Astrocyte (in vitro differentiated cells and primary cell): ENCODE data around the gene OSBPL9. TPM values are rescaled to one million over a fixed set of nuclear protein-coding genes. Genes with fewer than 3 reads are reported as not detected.

Experiments used
- DNase-seq: peaks from one replicate; pipeline ENCODE4 v3.0.0-alpha.2; 2010; ENCODE audit warnings: low read depth
- FAIRE-seq: peaks from 2 replicates; lab custom pipeline; 2011; peaks lifted over from hg19 to GRCh38; lab: Jason Lieb, UNC
- H2AFZ ChIP-seq: 2 replicates; pipeline ENCODE4 v1.6.0; 2012; ENCODE audit warnings: low read depth, low read length, inconsistent platforms
- H3K27ac ChIP-seq: 2 replicates; pipeline ENCODE4 v1.5.1; 2011; ENCODE audit warnings: low read depth, low read length, inconsistent platforms
- H3K27me3 ChIP-seq: 2 replicates; pipeline ENCODE4 v1.6.0; 2011; ENCODE audit warnings: low read length, inconsistent platforms; ENCODE audit not compliant: insufficient read depth
- H3K36me3 ChIP-seq: 2 replicates; pipeline ENCODE4 v1.5.1; 2011; ENCODE audit warnings: low read length, inconsistent platforms; ENCODE audit not compliant: insufficient read depth
- H3K4me1 ChIP-seq: 2 replicates; pipeline ENCODE4 v1.5.1; 2011; ENCODE audit warnings: low read length, inconsistent platforms; ENCODE audit not compliant: insufficient read depth
- H3K4me2 ChIP-seq: 2 replicates; pipeline ENCODE4 v1.6.0; 2012; ENCODE audit warnings: low read length, inconsistent platforms
- H3K4me3 ChIP-seq: 2 replicates; pipeline ENCODE4 v1.5.1; 2011; ENCODE audit warnings: low read depth, mild to moderate bottlenecking, low read length, inconsistent platforms; ENCODE audit not compliant: insufficient read depth
- H3K79me2 ChIP-seq: 2 replicates; pipeline ENCODE4 v1.6.0; 2012; ENCODE audit warnings: mild to moderate bottlenecking, low read length, inconsistent platforms; ENCODE audit not compliant: insufficient read depth
- H3K9ac ChIP-seq: 2 replicates; pipeline ENCODE4 v1.6.0; 2012; ENCODE audit warnings: mild to moderate bottlenecking, low read length, inconsistent platforms
- H3K9me3 ChIP-seq: 2 replicates; pipeline ENCODE4 v1.5.1; 2012; ENCODE audit warnings: low read depth, mild to moderate bottlenecking, low read length, inconsistent platforms; ENCODE audit not compliant: insufficient read depth
- H4K20me1 ChIP-seq: 2 replicates; pipeline ENCODE4 v1.6.0; 2012; ENCODE audit warnings: low read length, inconsistent platforms; ENCODE audit not compliant: insufficient read depth
- H3K27ac Mint-ChIP-seq: one replicate; pipeline ENCODE4 v1.8.0; 2021; ENCODE audit warnings: mild to moderate bottlenecking, mixed read lengths; ENCODE audit not compliant: unreplicated experiment
- H3K27me3 Mint-ChIP-seq: one replicate; pipeline ENCODE4 v1.8.0; 2021; ENCODE audit warnings: low read depth, mixed read lengths; ENCODE audit not compliant: unreplicated experiment
- H3K36me3 Mint-ChIP-seq: one replicate; pipeline ENCODE4 v1.8.0; 2021; ENCODE audit warnings: low read depth, mixed read lengths; ENCODE audit not compliant: unreplicated experiment
- H3K4me1 Mint-ChIP-seq: one replicate; pipeline ENCODE4 v1.8.0; 2021; ENCODE audit warnings: low read depth, mixed read lengths; ENCODE audit not compliant: unreplicated experiment
- H3K4me3 Mint-ChIP-seq: one replicate; pipeline ENCODE4 v1.8.0; 2021; ENCODE audit warnings: mild to moderate bottlenecking, moderate library complexity, mixed read lengths; ENCODE audit not compliant: unreplicated experiment
- H3K9me3 Mint-ChIP-seq: one replicate; pipeline ENCODE4 v1.8.0; 2021; ENCODE audit warnings: mild to moderate bottlenecking, mixed read lengths; ENCODE audit not compliant: unreplicated experiment
- EZH2 ChIP-seq: IDR thresholded peaks from 2 replicates; pipeline ENCODE4 v1.6.1; 2012; ENCODE audit warnings: mild to moderate bottlenecking, low read length, inconsistent platforms; ENCODE audit not compliant: insufficient read depth
- total RNA-seq: library from RNA; stranded (reverse); gene quantifications from 2 replicates; pipeline ENCODE4 v1.2.1, GENCODE V29; 2021
- TF ChIP-seq, protein P1 (sequence below): IDR thresholded peaks from 2 replicates; pipeline ENCODE4 v1.5.1; 2011; ENCODE audit warnings: low read depth, mild to moderate bottlenecking, inconsistent platforms, low read length, moderate library complexity; ENCODE audit not compliant: insufficient read depth

The OSBPL9 gene
- total RNA-seq, 1 donor from 2014 or later, result 117 TPM

DNA sequence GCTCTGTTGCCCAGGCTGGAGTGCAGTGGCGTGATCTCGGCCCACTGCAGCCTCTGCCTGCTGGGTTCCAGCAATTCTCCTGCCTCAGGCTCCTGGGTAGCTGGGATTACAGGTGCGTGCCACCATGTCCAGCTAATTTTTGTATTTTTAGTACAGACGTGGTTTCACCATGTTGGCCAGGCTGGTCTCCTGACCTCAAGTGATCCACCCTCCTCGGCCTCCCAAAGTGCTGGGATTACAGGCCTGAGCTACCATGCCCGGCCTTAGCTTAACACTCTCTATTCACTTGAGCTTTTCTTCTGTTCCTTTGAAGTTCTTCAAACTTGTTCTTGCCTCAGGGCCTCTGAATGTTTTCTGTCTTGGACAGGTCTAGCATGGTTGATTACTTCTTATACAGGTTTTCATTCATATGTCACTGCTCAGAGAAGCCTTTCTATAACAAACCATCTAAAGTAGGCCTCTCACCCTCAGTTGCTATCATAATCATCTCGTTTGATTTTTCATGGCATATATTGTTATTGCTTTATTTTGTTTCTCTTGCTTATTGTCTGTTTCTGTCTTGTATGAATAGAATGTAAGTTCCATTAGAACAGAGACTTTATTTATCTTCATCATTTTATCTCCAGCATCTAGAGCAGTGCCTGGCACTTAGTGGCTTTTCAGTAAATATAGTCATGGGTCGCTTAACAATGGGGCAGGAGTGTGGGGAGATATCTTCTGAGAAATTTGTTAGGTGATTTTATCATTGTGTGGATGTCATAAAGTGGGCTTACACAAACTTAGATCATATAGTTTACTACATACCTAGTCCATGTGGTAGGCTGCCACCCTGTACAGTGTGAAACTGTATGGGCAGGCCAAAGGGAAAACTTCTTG, 12.1 kb downstream of the OSBPL9 start:
- Histone ChIP-seq H3K9me3 (no peaks in the 10 kb centered on the region), H3K79me2 (peaks cover 67% of the 10 kb centered on the region), H3K27ac (no peak overlapping the region), H4K20me1 (peaks cover 17% of the 10 kb centered on the region), H2AFZ (no peak overlapping the region), H3K27me3 (no peaks in the 10 kb centered on the region), H3K4me2 (no peak overlapping the region), H3K4me3 (no peak overlapping the region), H3K36me3 (no peaks in the 10 kb centered on the region), H3K4me1 (no peaks in the 10 kb centered on the region), H3K9ac (no peak overlapping the region)
- Mint-ChIP-seq H3K4me1 (peaks cover 4% of the 10 kb centered on the region), H3K4me3 (no peak overlapping the region), H3K27ac (no peak overlapping the region), H3K36me3 (peaks cover 5% of the 10 kb centered on the region), H3K27me3 (no peaks in the 10 kb centered on the region), H3K9me3 (no peaks in the 10 kb centered on the region)
- FAIRE-seq (no peak), DNase-seq (no peak)
- TF ChIP-seq EZH2, result no peak
- TF ChIP-seq, protein P1, sequence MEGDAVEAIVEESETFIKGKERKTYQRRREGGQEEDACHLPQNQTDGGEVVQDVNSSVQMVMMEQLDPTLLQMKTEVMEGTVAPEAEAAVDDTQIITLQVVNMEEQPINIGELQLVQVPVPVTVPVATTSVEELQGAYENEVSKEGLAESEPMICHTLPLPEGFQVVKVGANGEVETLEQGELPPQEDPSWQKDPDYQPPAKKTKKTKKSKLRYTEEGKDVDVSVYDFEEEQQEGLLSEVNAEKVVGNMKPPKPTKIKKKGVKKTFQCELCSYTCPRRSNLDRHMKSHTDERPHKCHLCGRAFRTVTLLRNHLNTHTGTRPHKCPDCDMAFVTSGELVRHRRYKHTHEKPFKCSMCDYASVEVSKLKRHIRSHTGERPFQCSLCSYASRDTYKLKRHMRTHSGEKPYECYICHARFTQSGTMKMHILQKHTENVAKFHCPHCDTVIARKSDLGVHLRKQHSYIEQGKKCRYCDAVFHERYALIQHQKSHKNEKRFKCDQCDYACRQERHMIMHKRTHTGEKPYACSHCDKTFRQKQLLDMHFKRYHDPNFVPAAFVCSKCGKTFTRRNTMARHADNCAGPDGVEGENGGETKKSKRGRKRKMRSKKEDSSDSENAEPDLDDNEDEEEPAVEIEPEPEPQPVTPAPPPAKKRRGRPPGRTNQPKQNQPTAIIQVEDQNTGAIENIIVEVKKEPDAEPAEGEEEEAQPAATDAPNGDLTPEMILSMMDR, result no peak

DNA sequence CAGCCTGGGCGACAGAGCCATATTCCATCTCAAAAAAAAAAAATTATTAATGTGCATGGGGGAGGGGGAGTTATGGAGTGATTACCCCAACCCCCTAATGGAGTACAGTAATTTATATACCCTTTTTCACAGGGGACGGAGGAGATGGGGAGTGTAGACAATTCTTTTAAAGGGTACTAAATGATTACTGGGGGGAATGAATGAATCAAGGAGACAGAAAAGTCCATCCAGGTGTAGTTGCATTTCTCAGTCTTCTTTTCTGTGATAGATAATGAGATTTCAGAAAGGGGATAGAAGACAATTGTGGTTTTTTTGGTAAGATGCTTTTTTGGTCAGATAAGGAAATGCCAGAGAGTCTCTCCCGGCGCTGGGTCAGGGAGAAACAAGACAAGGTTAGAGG, 13.0 kb downstream of the OSBPL9 start:
- no peak overlapping the region for H3K4me3 Mint-ChIP-seq
- Histone ChIP-seq H3K79me2 (peaks cover 70% of the 10 kb centered on the region), H3K4me1 (no peaks in the 10 kb centered on the region), H3K27ac (no peak overlapping the region), H3K27me3 (no peaks in the 10 kb centered on the region), H3K4me3 (no peak overlapping the region), H3K9ac (no peak overlapping the region), H3K4me2 (no peak overlapping the region), H2AFZ (no peak overlapping the region), H4K20me1 (peaks cover 17% of the 10 kb centered on the region), H3K36me3 (no peaks in the 10 kb centered on the region), H3K9me3 (no peaks in the 10 kb centered on the region)
- no peak for DNase-seq
- no peaks in the 10 kb centered on the region for H3K9me3 Mint-ChIP-seq
- TF ChIP-seq, protein P1, result no peak
- TF ChIP-seq EZH2, result no peak
- FAIRE-seq, result no peak
- no peak overlapping the region for H3K27ac Mint-ChIP-seq
- no peaks in the 10 kb centered on the region for H3K27me3 Mint-ChIP-seq
- H3K4me1 Mint-ChIP-seq, result peaks cover 2% of the 10 kb centered on the region
- H3K36me3 Mint-ChIP-seq, result peaks cover 6% of the 10 kb centered on the region

DNA sequence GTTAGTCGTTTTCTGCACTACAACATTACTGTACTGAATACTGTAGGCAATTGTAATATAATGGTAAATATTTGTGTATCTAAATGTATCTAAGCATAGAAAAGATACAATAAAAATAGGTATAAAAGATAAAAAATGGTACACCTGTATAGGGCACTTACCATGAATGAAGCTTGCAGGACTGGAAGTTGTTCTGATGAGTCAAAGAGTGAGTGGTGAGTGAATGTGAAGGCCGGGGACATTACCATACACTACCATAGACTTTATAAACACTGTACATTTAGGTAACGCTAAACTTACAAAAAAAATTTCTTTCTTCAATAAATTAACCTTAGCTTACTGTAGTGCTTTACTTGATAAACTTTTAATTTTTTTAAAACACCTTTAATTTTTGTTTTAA, 13.5 kb downstream of the OSBPL9 start:
- Mint-ChIP-seq H3K27ac (no peak overlapping the region), H3K4me1 (peaks cover 2% of the 10 kb centered on the region), H3K9me3 (no peaks in the 10 kb centered on the region), H3K36me3 (peaks cover 6% of the 10 kb centered on the region), H3K27me3 (no peaks in the 10 kb centered on the region), H3K4me3 (no peak overlapping the region)
- no peak for DNase-seq
- no peak for FAIRE-seq
- Histone ChIP-seq H3K27ac (no peak overlapping the region), H3K4me1 (no peaks in the 10 kb centered on the region), H3K9me3 (no peaks in the 10 kb centered on the region), H3K36me3 (no peaks in the 10 kb centered on the region), H3K9ac (no peak overlapping the region), H3K79me2 (peaks cover 69% of the 10 kb centered on the region), H3K4me2 (no peak overlapping the region), H3K27me3 (no peaks in the 10 kb centered on the region), H3K4me3 (no peak overlapping the region), H4K20me1 (peaks cover 17% of the 10 kb centered on the region), H2AFZ (no peak overlapping the region)
- no peak for TF ChIP-seq EZH2
